HG03354 (cell line): Measurements from ENCODE around the gene CTSD.
"Not testable (repeated sequence)": the region's sequence is repeated elsewhere in the genome, so short reads cannot be mapped to it uniquely, and the experiment has no call there.

Experiments used
- ATAC-seq: cut with Tn5 transposase; IDR thresholded peaks from one replicate; pipeline ENCODE4 v1.9.1; 2021; ENCODE audit warnings: mild to moderate bottlenecking; ENCODE audit not compliant: unreplicated experiment, poor library complexity, severe bottlenecking

Gene CTSD

DNA sequence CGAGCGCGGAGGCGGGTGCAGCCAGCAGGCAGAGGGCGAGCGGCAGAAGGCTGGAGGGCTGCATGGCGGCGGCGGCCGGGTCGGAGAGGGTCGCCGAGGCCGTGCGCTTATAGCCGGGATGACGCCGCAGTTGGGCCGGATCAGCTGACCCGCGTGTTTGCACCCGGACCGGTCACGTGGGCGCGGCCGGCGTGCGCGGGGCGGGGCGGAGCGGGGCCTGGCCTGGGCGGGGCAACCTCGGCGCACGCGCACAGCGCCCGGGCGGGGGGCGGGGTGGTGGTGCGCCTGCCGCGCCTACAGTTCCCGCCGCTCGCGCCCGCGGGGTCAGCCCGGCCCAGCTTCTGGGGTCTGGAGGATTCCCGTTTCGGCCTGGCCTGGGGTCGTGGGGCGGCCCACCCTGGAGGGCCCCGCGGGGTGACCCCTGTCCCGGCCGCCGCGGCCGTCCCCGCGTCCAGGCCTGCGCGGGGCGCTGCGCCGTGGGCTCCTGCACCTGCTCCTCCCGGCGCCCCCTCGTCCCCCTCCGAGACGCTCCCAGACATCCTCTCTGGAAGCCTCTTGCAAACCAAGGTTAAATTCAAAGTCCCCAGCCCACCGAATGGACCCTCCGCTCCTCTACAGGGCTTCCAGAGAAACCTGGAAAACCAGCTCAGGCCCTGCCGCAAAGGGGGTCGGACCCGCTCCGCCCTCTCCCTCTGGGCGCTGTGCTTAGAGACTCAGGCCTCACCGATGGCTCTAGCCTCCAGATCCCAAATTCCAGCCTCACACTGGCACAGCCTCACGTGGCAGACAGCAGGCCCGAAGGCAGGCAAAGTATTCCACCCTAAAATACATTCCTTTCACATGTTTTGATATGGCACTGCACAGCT, at the start of gene CTSD:
CTSD (minus strand) TSS at position 132 of the 866 bp plus-strand sequence; CDS start at position 64, 68 bp downstream.
- ATAC-seq: peak; percentile 73

DNA sequence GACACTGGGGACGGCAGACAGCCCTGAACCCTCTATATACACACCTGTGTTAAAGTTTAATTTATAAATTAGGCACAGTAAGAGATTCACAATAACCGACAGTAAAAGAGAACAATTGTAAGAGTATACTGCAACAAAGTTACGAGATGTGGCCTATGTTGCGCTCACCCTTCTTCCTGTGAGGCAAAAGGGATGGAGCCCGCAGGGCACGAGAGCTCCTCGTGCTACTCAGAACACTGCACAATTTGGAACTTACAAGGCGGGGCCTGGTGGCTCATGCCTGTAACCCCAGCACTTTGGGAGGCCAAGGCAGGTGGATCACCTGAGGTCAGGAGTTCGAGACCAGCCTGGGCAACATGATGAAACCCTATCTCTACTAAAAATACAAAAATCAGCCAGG, 49.6 kb upstream of the CTSD start:
- not testable (repeated sequence) for ATAC-seq

DNA sequence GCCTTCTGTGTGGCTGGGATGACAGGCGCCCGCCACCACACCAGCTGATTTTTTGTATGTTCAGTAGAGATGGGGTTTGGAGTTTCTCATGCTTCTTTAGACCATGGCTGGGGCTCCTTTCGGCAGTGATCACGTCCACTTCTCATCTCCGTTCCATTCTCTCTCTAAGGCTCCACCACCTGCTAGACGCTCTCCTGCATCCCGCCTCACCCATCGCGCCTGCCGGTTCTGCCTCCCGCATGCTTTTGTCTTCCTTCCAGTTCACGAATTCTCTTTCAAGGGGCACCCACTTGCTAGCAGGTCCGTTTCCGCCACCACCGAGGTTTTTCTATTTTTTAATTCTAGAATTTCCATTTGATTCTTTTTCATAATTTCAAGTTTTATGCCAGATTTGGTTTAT, 49.1 kb upstream of the CTSD start:
- no peak for ATAC-seq

DNA sequence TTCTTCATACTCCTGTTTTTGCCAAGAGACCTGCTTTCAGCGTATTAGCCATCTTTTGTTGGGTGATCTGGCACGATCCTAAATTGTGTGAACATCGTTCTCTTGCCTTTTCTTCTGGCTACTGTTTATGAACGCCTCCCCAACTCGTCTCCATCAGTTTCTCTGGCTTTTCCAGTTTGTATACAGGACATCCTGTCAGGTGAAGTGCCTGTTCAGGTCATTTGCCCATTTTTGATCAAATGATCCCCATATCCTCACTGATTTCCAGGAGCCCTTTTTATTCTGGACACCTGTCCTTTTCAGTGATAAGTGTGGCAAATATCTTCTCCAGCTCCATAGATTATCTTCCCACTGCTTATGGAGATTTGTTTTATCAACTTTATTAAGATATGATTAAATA, 48.5 kb upstream of the CTSD start:
- ATAC-seq: no peak

DNA sequence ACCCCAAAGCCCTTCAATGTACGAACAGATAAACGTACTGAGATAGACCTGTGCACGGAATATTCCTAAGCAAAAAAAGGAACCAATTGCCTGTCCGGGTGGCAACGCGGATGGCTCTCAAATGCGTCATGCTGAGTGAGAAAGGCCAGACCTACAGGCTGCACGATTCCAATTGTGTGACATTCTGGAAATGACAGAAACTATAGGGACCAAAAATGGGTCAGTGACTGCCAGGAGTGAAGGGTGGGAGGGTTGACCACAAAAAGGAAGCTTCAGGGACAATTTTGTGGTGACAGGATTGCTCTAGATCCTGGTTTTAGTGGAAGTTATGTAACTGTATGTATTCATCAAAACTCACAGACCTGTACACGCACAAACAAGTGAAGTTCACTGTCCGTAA, 47.0 kb upstream of the CTSD start:
- no peak for ATAC-seq

DNA sequence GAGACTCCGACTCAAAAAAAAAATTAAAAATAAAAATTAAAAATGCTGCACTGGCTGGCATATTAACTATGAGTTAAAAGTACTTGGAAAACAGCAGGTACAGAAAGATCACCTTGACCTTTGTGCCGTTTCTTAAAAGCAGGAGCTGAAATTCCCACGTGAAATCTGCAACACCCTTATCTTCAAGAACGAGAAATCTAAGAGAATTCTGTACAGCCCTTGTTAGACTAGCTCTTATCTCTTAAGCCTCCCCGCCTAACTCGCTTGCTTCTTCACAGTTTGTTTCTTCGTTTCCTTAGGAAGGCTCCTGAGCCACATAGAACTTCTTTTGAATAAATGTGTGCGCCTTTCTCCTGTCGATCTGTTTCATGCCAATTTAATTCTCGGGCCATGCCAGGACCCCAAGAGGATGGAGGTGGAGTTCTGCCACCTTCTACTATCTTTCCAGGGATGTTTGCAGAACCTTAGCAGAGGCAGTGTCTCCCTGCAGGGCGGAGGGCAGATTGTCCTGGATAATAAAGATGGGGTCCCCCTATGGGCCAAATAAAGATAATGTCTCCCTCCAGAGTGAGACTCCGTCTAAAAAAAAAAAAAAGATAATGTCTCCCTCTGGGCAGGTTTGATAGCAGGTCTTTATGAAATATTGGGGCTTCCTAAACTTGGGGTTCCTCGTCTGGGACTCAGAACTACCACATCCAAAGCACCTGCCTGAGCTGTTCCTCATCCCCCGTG, 43.7 kb upstream of the CTSD start:
- ATAC-seq: no peak

DNA sequence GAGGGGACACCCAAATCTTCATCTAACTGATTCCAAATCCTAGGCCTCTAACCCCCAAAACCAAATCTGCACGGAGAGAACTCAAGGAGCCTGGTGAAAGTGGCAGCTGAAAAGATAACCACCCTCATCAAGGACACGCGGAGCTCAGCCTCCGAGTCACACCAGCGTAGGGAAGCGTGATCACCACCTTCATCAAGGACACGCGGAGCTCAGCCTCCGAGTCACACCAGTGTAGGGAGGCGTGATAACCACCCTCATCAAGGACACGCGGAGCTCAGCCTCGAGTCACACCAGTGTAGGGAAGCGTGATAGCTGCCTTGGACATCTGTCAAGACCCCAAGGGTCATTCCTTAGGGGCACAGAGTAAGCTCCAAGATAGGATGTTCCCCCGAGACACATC, 41.8 kb upstream of the CTSD start:
- ATAC-seq: no peak

DNA sequence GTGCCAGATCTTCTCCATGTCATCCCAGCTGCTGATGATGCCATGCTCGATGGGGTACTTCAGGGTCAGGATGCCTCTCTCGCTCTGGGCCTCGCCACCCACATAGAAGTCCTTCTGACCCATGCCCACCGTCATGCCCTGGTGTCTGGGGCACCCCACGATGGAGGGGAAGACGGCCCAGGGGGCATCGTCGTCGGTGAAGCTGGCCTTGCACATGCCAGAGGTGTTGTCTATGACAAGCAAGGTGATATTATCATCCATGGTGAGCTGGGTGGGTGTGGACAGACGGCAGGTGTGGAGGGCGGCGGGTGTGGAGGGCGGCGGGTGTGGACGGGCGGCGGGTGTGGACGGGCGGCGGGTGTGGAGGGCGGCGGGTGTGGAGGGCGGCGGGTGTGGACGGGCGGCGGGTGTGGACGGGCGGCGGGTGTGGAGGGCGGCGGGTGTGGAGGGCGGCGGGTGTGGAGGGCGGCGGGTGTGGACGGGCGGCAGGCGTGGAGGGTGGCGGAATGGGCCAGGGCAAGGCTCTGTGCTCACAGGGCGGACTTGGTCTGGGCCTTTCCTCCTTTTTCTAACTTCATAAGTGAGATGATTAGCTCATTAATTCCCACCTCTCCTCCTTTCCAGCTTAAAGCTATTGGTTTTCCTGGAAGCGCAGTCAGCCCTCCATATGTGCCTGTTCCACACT, 40.2 kb upstream of the CTSD start:
- not testable (repeated sequence) for ATAC-seq

DNA sequence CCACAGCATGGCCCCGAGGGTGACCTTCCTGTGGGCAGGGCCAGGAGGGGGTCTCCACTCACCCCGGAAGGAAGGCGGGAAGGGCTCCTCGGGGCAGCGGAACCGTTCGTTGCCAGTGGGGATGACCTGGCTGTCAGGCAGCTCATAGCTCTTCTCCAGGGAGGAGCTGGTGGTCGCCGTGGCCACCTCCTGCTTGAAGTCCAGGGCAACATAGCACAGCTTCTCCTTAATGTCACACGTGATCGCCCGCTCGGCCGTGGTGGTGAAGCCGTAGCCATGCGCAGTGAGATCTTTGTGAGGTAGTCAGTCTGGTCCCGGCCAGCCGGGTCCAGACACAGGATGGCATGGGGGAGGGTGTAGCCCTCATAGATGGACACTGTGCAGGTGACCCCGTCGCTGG, 39.5 kb upstream of the CTSD start:
- no peak for ATAC-seq

DNA sequence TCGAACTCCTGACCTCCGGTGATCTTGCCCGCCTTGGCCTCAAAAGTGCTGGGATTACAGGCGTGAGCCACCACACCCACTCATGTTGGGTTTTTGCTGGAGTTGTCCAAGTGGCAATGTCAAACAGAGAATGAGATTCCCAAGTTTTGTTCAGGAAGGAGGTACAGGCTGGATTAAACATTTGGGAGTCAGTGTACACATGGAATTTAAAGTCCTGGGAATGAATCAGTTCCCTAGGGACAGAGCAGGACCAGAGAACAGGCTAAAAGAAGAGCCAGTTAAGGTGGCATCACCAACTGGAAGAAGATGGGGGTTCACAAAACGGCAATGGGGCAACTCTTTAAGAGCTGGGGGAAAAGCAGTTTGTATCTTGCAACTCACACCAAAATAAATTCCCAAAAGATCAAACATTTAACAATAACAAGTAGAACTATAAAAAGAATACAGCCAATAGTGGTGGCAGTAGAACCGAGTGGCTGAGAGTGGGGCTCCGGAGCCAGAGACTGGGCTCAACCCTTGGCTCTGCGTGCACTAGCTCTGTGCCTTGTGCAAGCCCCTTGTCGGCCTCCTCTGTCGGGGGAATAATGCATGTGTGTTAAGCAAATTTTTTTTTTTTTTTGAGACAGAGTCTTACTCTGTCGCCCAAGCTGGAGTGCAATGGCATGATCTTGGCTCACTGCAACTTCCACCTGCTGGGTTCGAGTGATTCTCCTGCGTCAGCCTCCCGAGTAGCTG, 33.8 kb upstream of the CTSD start:
- no peak for ATAC-seq

DNA sequence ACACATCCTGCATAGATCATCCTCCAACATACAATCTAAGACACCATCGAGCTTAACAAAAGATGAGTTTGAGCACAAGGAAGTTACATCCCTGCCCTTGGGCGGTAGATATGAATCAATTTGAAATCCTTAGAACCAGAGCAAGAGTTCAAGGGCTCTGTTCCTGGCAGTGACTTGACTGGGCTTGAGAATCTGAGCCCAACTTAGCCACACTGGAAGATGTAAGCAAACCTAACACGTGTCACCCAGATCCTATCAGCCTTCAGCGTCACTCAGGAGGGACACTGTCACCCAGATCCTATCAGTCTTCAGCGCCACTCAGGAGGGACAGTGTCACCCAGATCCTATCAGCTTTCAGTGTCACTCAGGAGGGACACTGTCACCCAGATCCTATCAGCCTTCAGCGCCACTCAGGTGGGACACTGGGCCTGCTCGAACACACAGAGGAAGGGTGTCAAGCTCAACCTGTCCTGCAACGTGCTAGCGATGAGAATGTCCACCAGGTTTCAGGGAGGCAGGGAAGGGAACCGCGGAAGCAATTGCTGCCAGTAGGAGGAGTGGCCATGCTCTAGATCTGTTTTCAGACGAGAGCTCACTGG, 32.8 kb upstream of the CTSD start:
- no peak for ATAC-seq

DNA sequence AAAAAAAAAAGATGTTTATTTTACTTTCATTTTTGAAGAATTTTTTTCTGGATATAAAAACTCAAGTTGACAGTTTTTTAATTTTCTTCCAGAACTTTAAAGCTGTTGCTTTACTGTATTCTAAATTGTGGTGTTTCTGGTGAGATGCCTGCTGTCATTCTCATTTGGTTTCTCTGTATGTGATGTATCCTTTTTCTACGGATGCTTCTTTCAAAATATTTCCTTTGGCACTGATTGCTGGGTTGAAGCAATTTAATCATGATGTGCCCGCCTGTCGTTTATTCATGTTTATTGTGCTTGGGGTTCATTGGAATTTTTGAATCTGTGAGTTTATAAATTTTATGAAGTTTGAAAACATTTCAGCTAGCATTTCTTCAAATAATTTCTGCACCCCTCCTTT, 29.4 kb upstream of the CTSD start:
- no peak for ATAC-seq

DNA sequence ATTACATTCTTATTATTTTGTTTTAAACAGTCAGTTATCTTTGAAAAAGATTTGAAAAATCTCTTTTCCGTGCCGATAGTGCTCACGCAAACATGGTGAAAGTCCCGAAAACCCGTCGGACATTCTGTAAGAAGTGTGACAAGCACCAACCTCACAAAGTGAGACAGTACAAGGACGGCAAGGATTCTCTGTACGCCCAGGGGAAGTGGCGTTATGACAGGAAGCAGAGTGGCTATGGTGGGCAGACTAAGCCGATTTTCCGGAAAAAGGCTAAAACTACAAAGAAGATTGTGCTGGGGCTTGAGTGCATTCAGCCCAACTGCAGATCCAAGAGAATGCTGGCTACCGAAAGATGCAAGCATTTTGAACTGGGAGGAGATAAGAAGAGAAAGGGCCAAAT, 28.7 kb upstream of the CTSD start:
- ATAC-seq: no peak

DNA sequence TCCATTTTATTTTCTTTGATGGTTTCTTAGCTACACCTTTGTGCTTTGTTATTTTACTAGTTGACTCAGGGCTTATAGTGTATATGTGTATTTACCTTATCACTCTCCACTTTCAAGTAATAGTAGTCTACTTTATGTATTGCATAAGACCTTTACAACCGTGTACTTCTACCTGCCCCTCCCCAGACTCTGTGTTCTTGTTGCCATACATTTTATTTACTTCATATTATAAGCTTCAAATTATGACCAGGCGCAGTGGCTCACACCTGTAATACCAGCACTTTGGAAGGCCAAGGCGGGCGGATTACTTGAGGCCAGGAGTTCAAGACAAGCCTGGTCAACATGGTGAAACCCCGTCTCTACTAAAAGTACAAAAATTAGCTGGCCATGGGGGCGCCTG, 28.2 kb upstream of the CTSD start:
- no peak for ATAC-seq

DNA sequence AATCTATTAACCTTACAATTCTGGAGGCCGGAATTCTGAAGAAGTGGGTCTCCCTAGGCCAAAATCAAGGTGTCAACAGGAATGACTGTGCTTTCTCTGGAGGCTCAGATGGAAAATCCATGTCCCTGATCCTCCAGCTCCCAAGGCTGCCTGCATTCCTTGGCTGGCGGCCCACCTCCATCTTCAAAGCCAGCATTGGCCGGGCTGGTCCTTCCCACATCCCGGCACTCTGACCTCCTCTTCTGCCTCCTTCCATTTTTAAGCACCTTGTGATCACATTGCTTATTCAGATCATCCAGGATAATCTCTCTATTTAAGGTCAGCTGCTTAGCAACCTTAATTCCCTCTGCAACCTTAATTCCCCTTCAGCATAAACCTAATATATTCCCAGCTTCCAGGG, 22.7 kb upstream of the CTSD start:
- ATAC-seq: no peak

DNA sequence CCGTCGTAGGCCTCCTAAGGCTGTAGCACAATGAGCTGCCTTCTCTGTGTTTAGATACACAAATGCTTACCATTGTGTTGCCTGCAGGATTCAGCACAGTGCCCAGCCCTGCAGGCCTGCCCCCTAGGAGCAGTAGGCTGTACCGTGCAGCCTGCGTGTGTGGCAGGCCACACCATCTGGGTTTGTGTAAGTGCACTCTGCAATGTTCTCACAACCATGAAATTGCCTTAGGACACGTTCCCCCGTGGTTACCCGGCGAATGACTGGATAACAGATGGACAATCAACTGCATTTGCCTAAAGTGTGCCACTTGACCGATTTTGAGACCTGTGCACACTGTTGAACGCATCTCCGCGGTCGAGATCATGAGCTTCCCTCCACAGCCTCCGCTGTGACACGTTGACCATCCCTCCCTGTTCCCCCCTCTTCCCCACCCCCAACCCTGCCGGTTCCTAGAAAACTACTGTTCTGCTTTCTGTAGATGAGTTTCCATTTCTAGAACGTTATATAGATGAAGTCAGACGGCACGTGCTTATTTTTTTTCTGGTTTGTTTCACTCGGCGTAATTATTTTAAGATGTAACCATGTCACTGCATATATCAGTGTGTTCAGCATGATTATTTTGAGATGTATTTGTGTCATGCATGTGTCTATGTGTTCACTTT, 22.2 kb upstream of the CTSD start:
- ATAC-seq: no peak

DNA sequence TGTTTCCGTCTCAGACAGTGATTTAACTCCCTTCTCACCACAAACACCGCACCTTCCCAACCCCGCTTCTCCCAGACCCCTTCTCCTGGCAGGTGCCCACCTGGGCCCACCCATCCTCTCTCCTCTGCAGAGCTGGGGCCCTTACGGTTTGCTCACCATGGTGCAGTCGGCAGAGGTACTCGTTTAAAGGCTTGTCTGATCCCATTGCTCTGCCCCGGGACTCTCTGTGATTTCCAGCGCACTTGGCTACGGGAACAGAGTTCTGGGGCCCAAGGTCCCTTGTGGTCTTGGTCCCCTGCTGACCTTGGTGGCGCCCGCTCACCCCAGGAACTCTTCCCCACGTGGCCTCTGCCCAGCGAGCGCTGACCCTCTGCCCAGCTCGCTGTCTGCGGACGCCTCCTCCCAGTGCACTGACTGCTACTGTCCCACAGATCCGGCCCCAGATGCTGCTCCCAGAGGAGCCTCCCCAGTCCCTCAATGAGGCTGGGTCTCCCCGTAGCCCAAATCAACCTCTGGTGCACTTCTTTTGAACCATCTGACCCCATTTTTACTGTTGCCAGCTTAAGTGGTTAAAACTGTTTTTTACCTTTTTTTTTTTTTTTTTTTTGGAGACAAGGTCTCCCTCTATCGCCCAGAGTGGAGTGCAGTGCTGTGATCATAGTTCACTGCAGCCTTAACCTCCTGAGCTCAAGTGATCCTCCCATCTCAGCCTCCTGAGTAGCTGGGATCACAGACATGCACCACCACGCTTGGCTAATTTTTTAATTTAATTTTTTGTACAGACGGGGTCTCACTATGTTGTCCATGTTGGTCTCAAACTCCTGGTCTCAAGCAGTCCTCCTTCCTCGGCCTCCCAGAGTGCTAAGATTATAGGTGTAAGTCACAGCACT, 21.3 kb upstream of the CTSD start:
- ATAC-seq: no peak
